GM23338 (cell line): Measurements from ENCODE around the gene GK. TPM values are rescaled to one million over a fixed set of nuclear protein-coding genes. Genes with fewer than 3 reads are reported as not detected.
A peak's percentile ranks its signal among the peaks of the same experiment; 100 is the strongest.
"Not testable (repeated sequence)": the region's sequence is repeated elsewhere in the genome, so short reads cannot be mapped to it uniquely, and the experiment has no call there.

Source experiments
- ATAC-seq: fragments of 200-7000 bp; cut with Tn5 transposase; 3 replicates; pipeline ENCODE4 v1.9.1; 2020
- DNase-seq: peaks from one replicate; pipeline ENCODE4 v3.0.0-alpha.2; 2015; ENCODE audit warnings: low spot score
- H2AFZ ChIP-seq: fragments of 200-600 bp; sonication (generic); 2 replicates; pipeline ENCODE4 v1.8.0; 2016; ENCODE audit warnings: antibody characterized with exemption, mild to moderate bottlenecking, moderate library complexity
- H3F3A ChIP-seq: fragments of 200-600 bp; sonication (generic); replicated peaks from 2 replicates; pipeline ENCODE4 v1.8.0; 2017; ENCODE audit warnings: antibody characterized with exemption, mixed run types, low read depth
- H3K27ac ChIP-seq: fragments of 200-600 bp; sonication (generic); 2 replicates; pipeline ENCODE4 v1.6.1; 2016; ENCODE audit warnings: low read depth
- H3K27me3 ChIP-seq: fragments of 200-600 bp; sonication (generic); 2 replicates; pipeline ENCODE4 v1.8.0; 2016; ENCODE audit warnings: mild to moderate bottlenecking, mixed run types, moderate library complexity; ENCODE audit not compliant: insufficient read depth
- H3K36me3 ChIP-seq: fragments of 200-600 bp; sonication (generic); 2 replicates; pipeline ENCODE4 v1.8.0; 2016; ENCODE audit warnings: mild to moderate bottlenecking; ENCODE audit not compliant: insufficient read depth
- H3K4me1 ChIP-seq: fragments of 200-600 bp; sonication (generic); 2 replicates; pipeline ENCODE4 v1.8.0; 2016; ENCODE audit warnings: mild to moderate bottlenecking, moderate library complexity; ENCODE audit not compliant: insufficient read depth
- H3K4me2 ChIP-seq: fragments of 200-600 bp; sonication (generic); 2 replicates; pipeline ENCODE4 v1.7.1; 2017; ENCODE audit warnings: mixed run types
- H3K4me3 ChIP-seq: fragments of 200-600 bp; sonication (generic); 2 replicates; pipeline ENCODE4 v1.6.1; 2016; ENCODE audit warnings: mixed run types
- H3K79me2 ChIP-seq: fragments of 200-600 bp; sonication (generic); replicated peaks from 2 replicates; pipeline ENCODE4 v1.8.0; 2017; ENCODE audit warnings: mild to moderate bottlenecking; ENCODE audit not compliant: insufficient read depth
- H3K9me2 ChIP-seq: fragments of 200-600 bp; sonication (generic); 2 replicates; pipeline ENCODE4 v1.8.0; 2017; ENCODE audit not compliant: insufficient read depth
- H4K20me1 ChIP-seq: fragments of 200-600 bp; sonication (generic); replicated peaks from 2 replicates; pipeline ENCODE4 v1.8.0; 2017; ENCODE audit warnings: mild to moderate bottlenecking; ENCODE audit not compliant: insufficient read depth
- H3K27ac Mint-ChIP-seq: 2 replicates; pipeline ENCODE4 v1.8.0; 2020; ENCODE audit warnings: inconsistent platforms, mild to moderate bottlenecking, moderate library complexity, mixed read lengths
- H3K27me3 Mint-ChIP-seq: 3 replicates; pipeline ENCODE4 v1.8.0; 2022; ENCODE audit warnings: low read depth, mild to moderate bottlenecking, moderate library complexity, mixed read lengths, inconsistent platforms; ENCODE audit not compliant: insufficient read depth, poor library complexity
- H3K36me3 Mint-ChIP-seq: 3 replicates; pipeline ENCODE4 v1.8.0; 2021; ENCODE audit warnings: low read depth, mild to moderate bottlenecking, inconsistent platforms, moderate library complexity, mixed read lengths
- H3K4me1 Mint-ChIP-seq: 3 replicates; pipeline ENCODE4 v1.8.0; 2020; ENCODE audit warnings: mild to moderate bottlenecking, inconsistent platforms, mixed read lengths
- H3K4me3 Mint-ChIP-seq: 3 replicates; pipeline ENCODE4 v1.8.0; 2021; ENCODE audit warnings: moderate library complexity, mild to moderate bottlenecking, inconsistent platforms, mixed read lengths
- H3K9me3 Mint-ChIP-seq: 3 replicates; pipeline ENCODE4 v1.8.0; 2020; ENCODE audit warnings: moderate library complexity, mild to moderate bottlenecking, inconsistent platforms, mixed read lengths
- CREB1 ChIP-seq: fragments of 250-450 bp; sonication (Bioruptor Pico); IDR thresholded peaks from 2 replicates; pipeline ENCODE4 v1.5.0; 2020; ENCODE audit warnings: low read depth, mild to moderate bottlenecking, moderate library complexity
- EZH2 ChIP-seq: fragments of 200-600 bp; sonication (generic); IDR thresholded peaks from one replicate; pipeline ENCODE4 v1.8.0; 2017; ENCODE audit warnings: antibody characterized with exemption, mild to moderate bottlenecking, low read depth; ENCODE audit not compliant: unreplicated experiment
- NANOG ChIP-seq: IDR thresholded peaks from 2 replicates; pipeline ENCODE4 v1.6.1; 2016; ENCODE audit warnings: antibody characterized with exemption, borderline replicate concordance
- POLR2AphosphoS5 ChIP-seq: IDR thresholded peaks from 2 replicates; pipeline ENCODE4 v1.6.1; 2016; ENCODE audit warnings: antibody characterized with exemption, low read depth
- STAT1 ChIP-seq: IDR thresholded peaks from one replicate; pipeline ENCODE4 v1.6.1; 2016; ENCODE audit warnings: antibody characterized with exemption; ENCODE audit not compliant: unreplicated experiment
- ZNF114 ChIP-seq: fragments of 250-450 bp; sonication (Bioruptor Pico); IDR thresholded peaks from 2 replicates; pipeline ENCODE4 v1.5.0; 2020; ENCODE audit warnings: mild to moderate bottlenecking, moderate library complexity
- ZNF331 ChIP-seq: fragments of 250-450 bp; sonication (Bioruptor Pico); IDR thresholded peaks from 2 replicates; pipeline ENCODE4 v1.5.0; 2020; ENCODE audit warnings: low read depth, mild to moderate bottlenecking, moderate library complexity
- polyA plus RNA-seq: library from polyadenylated mRNA; unstranded; fragments of >200 nt; fragmentation: Nextera tagmentation; extraction: Ambion mirVana; gene quantifications from 2 replicates; pipeline ENCODE4 v1.2.1, GENCODE V29; 2016
- total RNA-seq: library from RNA; depleted of rRNA; stranded (reverse); fragments of >200 nt; shearing (Covaris generic); gene quantifications from 2 replicates; pipeline ENCODE4 v1.2.3, GENCODE V29; 2014
- TF ChIP-seq, protein P1 (sequence below): IDR thresholded peaks from 2 replicates; pipeline ENCODE4 v1.6.1; 2016; ENCODE audit warnings: antibody characterized with exemption
- TF ChIP-seq, protein P2 (sequence below), 2 experiments: fragments of 200-600 bp in 1 of 2; sonication (generic) in 1 of 2; conservative IDR thresholded peaks; 2 replicates each; pipeline versions ENCODE4 v1.5.1 to v1.6.1; 2016 to 2017; ENCODE audit warnings: antibody characterized with exemption in 2 of 2, low read depth in 2 of 2, mild to moderate bottlenecking in 2 of 2, moderate library complexity in 1 of 2

Gene GK
- total and polyA plus RNA-seq, 2 experiments from 2014 or later, result 8.4 to 10.8 TPM

DNA sequence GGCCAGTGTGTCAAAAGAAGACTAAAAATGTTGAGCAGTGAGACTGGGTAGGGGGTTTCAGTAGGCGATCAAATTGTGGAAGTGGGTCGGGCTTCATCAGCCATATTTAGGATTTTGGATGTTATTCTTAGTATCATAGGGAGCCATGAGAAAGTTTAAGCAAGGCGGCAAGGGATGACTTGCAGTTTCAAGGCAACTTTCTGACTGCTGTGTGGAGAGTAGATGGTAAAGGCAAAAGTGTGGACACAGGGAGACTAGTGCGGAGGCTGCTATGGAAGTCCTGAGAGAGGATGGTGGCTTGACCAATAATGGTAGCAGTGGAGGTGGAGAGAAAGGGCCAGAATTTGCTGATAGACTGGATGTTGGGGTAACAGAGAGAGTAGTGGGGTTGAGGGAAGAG, 15.4 kb downstream of the GK start:
- no peak for TF ChIP-seq NANOG
- no peak for TF ChIP-seq CREB1 (CRISPR knock-in tag)
- TF ChIP-seq POLR2AphosphoS5, result no peak
- TF ChIP-seq ZNF331 (CRISPR knock-in tag), result no peak
- TF ChIP-seq ZNF114 (CRISPR knock-in tag), result no peak
- TF ChIP-seq, protein P1, sequence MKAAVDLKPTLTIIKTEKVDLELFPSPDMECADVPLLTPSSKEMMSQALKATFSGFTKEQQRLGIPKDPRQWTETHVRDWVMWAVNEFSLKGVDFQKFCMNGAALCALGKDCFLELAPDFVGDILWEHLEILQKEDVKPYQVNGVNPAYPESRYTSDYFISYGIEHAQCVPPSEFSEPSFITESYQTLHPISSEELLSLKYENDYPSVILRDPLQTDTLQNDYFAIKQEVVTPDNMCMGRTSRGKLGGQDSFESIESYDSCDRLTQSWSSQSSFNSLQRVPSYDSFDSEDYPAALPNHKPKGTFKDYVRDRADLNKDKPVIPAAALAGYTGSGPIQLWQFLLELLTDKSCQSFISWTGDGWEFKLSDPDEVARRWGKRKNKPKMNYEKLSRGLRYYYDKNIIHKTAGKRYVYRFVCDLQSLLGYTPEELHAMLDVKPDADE, result no peak

DNA sequence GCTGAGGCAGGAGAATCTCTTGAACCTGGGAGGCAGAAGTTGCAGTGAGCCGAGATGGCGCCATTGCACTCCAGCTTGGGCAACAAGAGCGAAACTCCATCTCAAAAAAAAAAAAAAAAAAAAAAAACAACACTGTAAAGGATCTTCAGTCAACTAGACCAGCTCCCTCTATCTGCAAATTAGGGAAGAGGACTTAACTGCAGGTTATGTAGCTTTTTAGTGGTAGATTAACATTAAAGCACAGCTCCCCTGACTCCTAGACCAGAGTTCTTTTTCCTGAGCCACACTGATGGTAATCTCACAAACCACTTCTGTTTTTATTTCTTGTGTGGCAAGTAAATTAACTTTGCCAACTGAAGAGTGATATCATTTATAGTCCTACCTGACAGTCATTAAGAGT, 18.0 kb downstream of the GK start:
- not testable (repeated sequence) for H4K20me1 ChIP-seq, H3K36me3 ChIP-seq, H2AFZ ChIP-seq, H3K4me1 Mint-ChIP-seq, H3K27me3 Mint-ChIP-seq, ATAC-seq, H3K27ac ChIP-seq, H3K9me3 Mint-ChIP-seq, H3K4me3 Mint-ChIP-seq, H3F3A ChIP-seq, H3K9me2 ChIP-seq, H3K4me3 ChIP-seq, H3K79me2 ChIP-seq, H3K27me3 ChIP-seq, H3K4me1 ChIP-seq, H3K4me2 ChIP-seq, H3K27ac Mint-ChIP-seq
- H3K36me3 Mint-ChIP-seq, result peaks cover 17% of the 10 kb centered on the region
- TF ChIP-seq, protein P2, sequence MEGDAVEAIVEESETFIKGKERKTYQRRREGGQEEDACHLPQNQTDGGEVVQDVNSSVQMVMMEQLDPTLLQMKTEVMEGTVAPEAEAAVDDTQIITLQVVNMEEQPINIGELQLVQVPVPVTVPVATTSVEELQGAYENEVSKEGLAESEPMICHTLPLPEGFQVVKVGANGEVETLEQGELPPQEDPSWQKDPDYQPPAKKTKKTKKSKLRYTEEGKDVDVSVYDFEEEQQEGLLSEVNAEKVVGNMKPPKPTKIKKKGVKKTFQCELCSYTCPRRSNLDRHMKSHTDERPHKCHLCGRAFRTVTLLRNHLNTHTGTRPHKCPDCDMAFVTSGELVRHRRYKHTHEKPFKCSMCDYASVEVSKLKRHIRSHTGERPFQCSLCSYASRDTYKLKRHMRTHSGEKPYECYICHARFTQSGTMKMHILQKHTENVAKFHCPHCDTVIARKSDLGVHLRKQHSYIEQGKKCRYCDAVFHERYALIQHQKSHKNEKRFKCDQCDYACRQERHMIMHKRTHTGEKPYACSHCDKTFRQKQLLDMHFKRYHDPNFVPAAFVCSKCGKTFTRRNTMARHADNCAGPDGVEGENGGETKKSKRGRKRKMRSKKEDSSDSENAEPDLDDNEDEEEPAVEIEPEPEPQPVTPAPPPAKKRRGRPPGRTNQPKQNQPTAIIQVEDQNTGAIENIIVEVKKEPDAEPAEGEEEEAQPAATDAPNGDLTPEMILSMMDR (conservative IDR thresholded peaks at IDR 0.05; ENCODE audit: low read depth in 2 of 2), result peak; percentile 30 to 32; a peak in 2 of 4 replicates
- peak; percentile 39 for DNase-seq

More for the DNA sequence above, 15.4 kb downstream of the GK start:
- Histone ChIP-seq H3K36me3 (no peaks in the 10 kb centered on the region), H3K4me2 (no peak overlapping the region), H3K79me2 (no peaks in the 10 kb centered on the region), H3K27me3 (no peaks in the 10 kb centered on the region), H3K4me1 (no peaks in the 10 kb centered on the region), H3K27ac (no peak overlapping the region), H3K9me2 (no peaks in the 10 kb centered on the region), H4K20me1 (no peaks in the 10 kb centered on the region), H3F3A (no peaks in the 10 kb centered on the region), H3K4me3 (no peak overlapping the region), H2AFZ (no peak overlapping the region)
- no peak overlapping the region for H3K4me3 Mint-ChIP-seq
- no peaks in the 10 kb centered on the region for H3K9me3 Mint-ChIP-seq
- peaks cover 15% of the 10 kb centered on the region for H3K36me3 Mint-ChIP-seq
- ATAC-seq, result no peak
- no peak for DNase-seq
- 0 out of 3 replicates have a peak, but pooled peaks cover under 1% of the 10 kb centered on the region for H3K4me1 Mint-ChIP-seq
- no peak overlapping the region; the same call in none of the 2 replicates for H3K27ac Mint-ChIP-seq
- H3K27me3 Mint-ChIP-seq, result no peaks in the 10 kb centered on the region

DNA sequence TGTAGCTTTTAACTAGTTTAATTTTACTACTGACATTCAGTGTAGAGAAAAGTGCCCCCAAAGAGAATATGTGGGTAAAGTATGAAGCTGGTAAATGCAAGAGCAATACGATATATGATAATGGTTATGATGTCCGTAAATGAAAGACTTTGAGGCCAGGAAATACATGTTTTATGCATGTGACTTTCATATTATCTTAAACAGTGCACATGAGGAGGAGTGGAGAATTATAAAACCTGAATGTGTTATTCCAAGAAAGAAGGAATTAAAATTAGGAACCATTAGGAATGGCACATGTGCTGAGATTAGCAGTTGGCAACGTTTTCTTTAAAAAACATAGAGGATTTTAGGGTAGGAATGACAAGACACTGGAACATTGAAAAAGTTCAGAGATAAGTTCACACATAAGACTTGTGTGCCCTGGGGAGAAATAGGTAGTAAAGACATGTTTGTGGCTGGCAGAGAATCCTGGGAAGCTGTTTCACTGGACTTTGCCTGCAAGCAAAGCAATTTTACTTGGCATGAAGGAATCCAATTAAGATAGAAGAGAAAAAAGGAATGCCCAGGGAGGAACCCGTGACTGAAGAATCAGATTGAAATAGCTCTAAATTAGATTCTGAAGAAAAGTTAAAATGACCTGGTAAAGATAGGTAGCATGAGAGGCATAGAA, 20.0 kb downstream of the GK start:
- TF ChIP-seq EZH2 (no peak), CREB1 (CRISPR knock-in tag) (no peak), POLR2AphosphoS5 (no peak), NANOG (no peak), STAT1 (no peak)
- no peaks in the 10 kb centered on the region for H3K9me3 Mint-ChIP-seq
- ATAC-seq, result no peak

More for the DNA sequence above, 20.0 kb downstream of the GK start:
- Histone ChIP-seq H3K4me2 (no peak overlapping the region), H3K4me1 (peaks cover 4% of the 10 kb centered on the region; the same call in 1 of the 2 replicates), H3K27ac (no peak overlapping the region), H4K20me1 (no peaks in the 10 kb centered on the region), H2AFZ (no peak overlapping the region), H3K27me3 (no peaks in the 10 kb centered on the region), H3K9me2 (no peaks in the 10 kb centered on the region), H3K4me3 (no peak overlapping the region), H3F3A (no peaks in the 10 kb centered on the region), H3K79me2 (no peaks in the 10 kb centered on the region), H3K36me3 (no peaks in the 10 kb centered on the region)
- H3K4me1 Mint-ChIP-seq, result no peaks in the 10 kb centered on the region
- DNase-seq, result no peak
- H3K4me3 Mint-ChIP-seq, result no peak overlapping the region
- peaks cover 22% of the 10 kb centered on the region for H3K36me3 Mint-ChIP-seq
- H3K27me3 Mint-ChIP-seq, result no peaks in the 10 kb centered on the region
- H3K27ac Mint-ChIP-seq, result no peak overlapping the region
